GM19438 (cell line): ENCODE measurements around the gene TMEM11.
"Not testable (repeated sequence)": the region's sequence is repeated elsewhere in the genome, so short reads cannot be mapped to it uniquely, and the experiment has no call there.

Experiments
- ATAC-seq: cut with Tn5 transposase; IDR thresholded peaks from one replicate; pipeline ENCODE4 v1.9.1; 2021; ENCODE audit warnings: low read depth; ENCODE audit not compliant: unreplicated experiment

TMEM11 gene

GRCh38 chr17:21212826-21213637 lies 929 bp downstream of the TMEM11 start:
- ATAC-seq: no peak

- no peak for ATAC-seq
Observed at GRCh38 chr17:21211825-21212479, 2.0 kb downstream of the TMEM11 start.

GRCh38 chr17:21210411-21211076 lies 3.4 kb downstream of the TMEM11 start:
- ATAC-seq: no peak

GRCh38 chr17:21209511-21210175 lies 4.3 kb downstream of the TMEM11 start:
- no peak for ATAC-seq

- no peak for ATAC-seq
Observed at GRCh38 chr17:21208352-21208751, 5.6 kb downstream of the TMEM11 start.

- ATAC-seq: no peak
Observed at GRCh38 chr17:21204935-21205334, 9.0 kb downstream of the TMEM11 start.

GRCh38 chr17:21202512-21202911 lies 11.4 kb downstream of the TMEM11 start:
- no peak for ATAC-seq

GRCh38 chr17:21201874-21202273 lies 12.1 kb downstream of the TMEM11 start:
- no peak for ATAC-seq

- no peak for ATAC-seq
Observed at GRCh38 chr17:21201298-21201595, 12.7 kb downstream of the TMEM11 start.

GRCh38 chr17:21200590-21201297 lies 13.2 kb downstream of the TMEM11 start:
- no peak for ATAC-seq

- no peak for ATAC-seq
Observed at GRCh38 chr17:21199856-21200255, 14.1 kb downstream of the TMEM11 start.

- no peak for ATAC-seq
Observed at GRCh38 chr17:21199311-21199710, 14.7 kb downstream of the TMEM11 start.

- no peak for ATAC-seq
Observed at GRCh38 chr17:21198411-21198810, 15.6 kb downstream of the TMEM11 start.

- ATAC-seq: no peak
Observed at GRCh38 chr17:21196126-21196525, 17.8 kb downstream of the TMEM11 start.

- ATAC-seq: no peak
Observed at GRCh38 chr17:21194703-21195102, 19.3 kb downstream of the TMEM11 start.

GRCh38 chr17:21194226-21194625 lies 19.7 kb downstream of the TMEM11 start:
- no peak for ATAC-seq

- ATAC-seq: no peak
Observed at GRCh38 chr17:21193031-21193430, 20.9 kb downstream of the TMEM11 start.

GRCh38 chr17:21192414-21192813 lies 21.5 kb downstream of the TMEM11 start:
- ATAC-seq: not testable (repeated sequence)

GRCh38 chr17:21191698-21192097 lies 22.3 kb downstream of the TMEM11 start:
- ATAC-seq: no peak

- no peak for ATAC-seq
Observed at GRCh38 chr17:21190078-21190477, 23.9 kb downstream of the TMEM11 start.

GRCh38 chr17:21189361-21189760 lies 24.6 kb downstream of the TMEM11 start:
- ATAC-seq: no peak
